Hepatic stellate cell (primary cell): ENCODE measurements around the gene CEBPZ.
"Not testable (repeated sequence)": the region's sequence is repeated elsewhere in the genome, so short reads cannot be mapped to it uniquely, and the experiment has no call there.

Experiments used
- DNase-seq: peaks from one replicate; pipeline ENCODE4 v3.0.0; 2011; ENCODE audit warnings: low spot score

Gene CEBPZ

GRCh38 chr2:37231241-37232130, at the start of gene CEBPZ, which contains the start of gene NDUFAF7:
Gene CEBPZ (minus strand): TSS chr2:37231596. CDS start chr2:37231567, 29 bp downstream.
Gene NDUFAF7 (plus strand): TSS chr2:37231658. CDS start chr2:37231706, 48 bp downstream.
- DNase-seq: peak; percentile 92

- DNase-seq: no peak
Observed at GRCh38 chr2:37276291-37276690, 44.9 kb upstream of the CEBPZ start.

- DNase-seq: no peak
Observed at GRCh38 chr2:37274359-37274965, 43.1 kb upstream of the CEBPZ start.

- no peak for DNase-seq
Observed at GRCh38 chr2:37271376-37272067, 40.1 kb upstream of the CEBPZ start.

GRCh38 chr2:37268111-37268510, 36.7 kb upstream of the CEBPZ start:
- no peak for DNase-seq

- no peak for DNase-seq
Observed at GRCh38 chr2:37267685-37268084, 36.3 kb upstream of the CEBPZ start.

- DNase-seq: no peak
Observed at GRCh38 chr2:37263839-37264238, 32.4 kb upstream of the CEBPZ start.

GRCh38 chr2:37262522-37262921, 31.1 kb upstream of the CEBPZ start:
- DNase-seq: no peak

- DNase-seq: no peak
Observed at GRCh38 chr2:37250869-37251740, 19.7 kb upstream of the CEBPZ start.

- DNase-seq: no peak
Observed at GRCh38 chr2:37246205-37246604, 14.8 kb upstream of the CEBPZ start.

- DNase-seq: no peak
Observed at GRCh38 chr2:37244755-37245154, 13.4 kb upstream of the CEBPZ start.

- no peak for DNase-seq
Observed at GRCh38 chr2:37244017-37244416, 12.6 kb upstream of the CEBPZ start.

- DNase-seq: no peak
Observed at GRCh38 chr2:37243435-37243834, 12.0 kb upstream of the CEBPZ start.

- DNase-seq: no peak
Observed at GRCh38 chr2:37232131-37232933, 936 bp upstream of the CEBPZ start.

- no peak for DNase-seq
Observed at GRCh38 chr2:37230581-37230980, 815 bp downstream of the CEBPZ start.

GRCh38 chr2:37228788-37229187, 2.6 kb downstream of the CEBPZ start:
- no peak for DNase-seq

GRCh38 chr2:37226863-37227262, 4.5 kb downstream of the CEBPZ start:
- no peak for DNase-seq

GRCh38 chr2:37225129-37225528, 6.3 kb downstream of the CEBPZ start:
- not testable (repeated sequence) for DNase-seq

- no peak for DNase-seq
Observed at GRCh38 chr2:37224063-37224462, 7.3 kb downstream of the CEBPZ start.

- DNase-seq: no peak
Observed at GRCh38 chr2:37223131-37223530, 8.3 kb downstream of the CEBPZ start.

GRCh38 chr2:37219046-37219445, 12.3 kb downstream of the CEBPZ start:
- DNase-seq: no peak
